ENCODE measurements around the gene DCDC1. TPM values are rescaled to one million over a fixed set of nuclear protein-coding genes. Genes with fewer than 3 reads are reported as not detected.

The DCDC1 gene
- total RNA-seq, 6 experiments from 2014 or later = not detected

DNA sequence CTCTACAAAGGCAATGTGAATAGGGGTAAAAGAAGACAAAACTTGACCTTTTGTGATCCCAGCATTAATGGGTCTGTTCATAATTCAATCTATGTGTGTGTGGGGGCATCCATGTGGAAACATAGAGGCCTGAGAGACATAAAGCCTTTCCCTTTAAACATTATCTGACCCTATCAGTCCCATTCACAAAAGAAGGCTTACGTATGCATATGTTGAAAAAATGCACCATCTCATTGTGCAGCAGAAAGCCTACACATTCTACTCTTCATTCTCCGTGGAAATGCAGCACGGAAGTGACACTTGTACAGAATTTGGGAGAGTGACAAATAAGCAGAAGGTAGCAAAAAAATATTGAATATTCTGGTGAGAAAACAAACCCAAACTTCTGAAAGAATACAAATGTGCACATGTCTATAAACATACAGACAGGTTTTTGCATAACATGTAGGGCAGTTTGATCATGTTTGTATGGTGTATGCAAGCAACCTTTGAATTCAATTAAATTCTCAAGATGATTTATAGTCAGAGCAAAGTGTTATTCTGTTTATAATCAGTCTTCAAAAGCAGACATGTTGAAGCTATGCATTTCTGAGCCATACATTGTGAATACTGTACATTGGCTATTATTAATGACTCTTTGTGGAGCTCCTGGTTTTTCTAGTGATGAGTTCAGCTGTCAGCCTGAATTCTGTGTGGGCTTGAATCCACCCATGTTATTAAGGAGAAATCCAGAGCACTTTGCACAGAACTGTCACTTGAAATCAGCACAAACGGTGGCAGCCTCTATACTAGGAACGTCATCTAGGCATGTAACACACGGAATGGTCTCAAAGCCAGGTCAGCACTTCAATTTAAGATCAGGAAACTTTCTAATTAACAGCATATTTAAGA, 236.8 kb downstream of the DCDC1 start:
- TF ChIP-seq, protein P1, sequence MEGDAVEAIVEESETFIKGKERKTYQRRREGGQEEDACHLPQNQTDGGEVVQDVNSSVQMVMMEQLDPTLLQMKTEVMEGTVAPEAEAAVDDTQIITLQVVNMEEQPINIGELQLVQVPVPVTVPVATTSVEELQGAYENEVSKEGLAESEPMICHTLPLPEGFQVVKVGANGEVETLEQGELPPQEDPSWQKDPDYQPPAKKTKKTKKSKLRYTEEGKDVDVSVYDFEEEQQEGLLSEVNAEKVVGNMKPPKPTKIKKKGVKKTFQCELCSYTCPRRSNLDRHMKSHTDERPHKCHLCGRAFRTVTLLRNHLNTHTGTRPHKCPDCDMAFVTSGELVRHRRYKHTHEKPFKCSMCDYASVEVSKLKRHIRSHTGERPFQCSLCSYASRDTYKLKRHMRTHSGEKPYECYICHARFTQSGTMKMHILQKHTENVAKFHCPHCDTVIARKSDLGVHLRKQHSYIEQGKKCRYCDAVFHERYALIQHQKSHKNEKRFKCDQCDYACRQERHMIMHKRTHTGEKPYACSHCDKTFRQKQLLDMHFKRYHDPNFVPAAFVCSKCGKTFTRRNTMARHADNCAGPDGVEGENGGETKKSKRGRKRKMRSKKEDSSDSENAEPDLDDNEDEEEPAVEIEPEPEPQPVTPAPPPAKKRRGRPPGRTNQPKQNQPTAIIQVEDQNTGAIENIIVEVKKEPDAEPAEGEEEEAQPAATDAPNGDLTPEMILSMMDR (IDR thresholded peaks at IDR 0.05) = no peak
- H3K27me3 Mint-ChIP-seq (ENCODE audit: insufficient read depth) = no peaks in the 10 kb centered on the region; the same call in none of the 2 replicates
- no peaks in the 10 kb centered on the region for H3K4me1 Mint-ChIP-seq (ENCODE audit: low read depth)
- no peak overlapping the region for H3K4me3 Mint-ChIP-seq
- DNase-seq = no peak
- H3K27ac Mint-ChIP-seq = no peak overlapping the region
- H3K9me3 Mint-ChIP-seq = peaks cover 19% of the 10 kb centered on the region
- H3K36me3 Mint-ChIP-seq (ENCODE audit: low read depth) = no peaks in the 10 kb centered on the region; the same call in 1 of the 2 replicates

GRCh38 chr11:31131760-31132159, 237.8 kb downstream of the DCDC1 start:
- H3K4me1 Mint-ChIP-seq (ENCODE audit: low read depth) = no peaks in the 10 kb centered on the region
- H3K4me3 Mint-ChIP-seq = no peak overlapping the region
- no peak overlapping the region for H3K27ac Mint-ChIP-seq
- peaks cover 19% of the 10 kb centered on the region for H3K9me3 Mint-ChIP-seq
- no peaks in the 10 kb centered on the region; the same call in 1 of the 2 replicates for H3K36me3 Mint-ChIP-seq (ENCODE audit: low read depth)
- H3K27me3 Mint-ChIP-seq (ENCODE audit: insufficient read depth) = no peaks in the 10 kb centered on the region; the same call in none of the 2 replicates
- TF ChIP-seq, protein P1 (IDR thresholded peaks at IDR 0.05) = no peak
- DNase-seq = no peak

- no peak overlapping the region for H3K27ac Mint-ChIP-seq
Observed at GRCh38 chr11:31127290-31127689, 242.2 kb downstream of the DCDC1 start.

DNA sequence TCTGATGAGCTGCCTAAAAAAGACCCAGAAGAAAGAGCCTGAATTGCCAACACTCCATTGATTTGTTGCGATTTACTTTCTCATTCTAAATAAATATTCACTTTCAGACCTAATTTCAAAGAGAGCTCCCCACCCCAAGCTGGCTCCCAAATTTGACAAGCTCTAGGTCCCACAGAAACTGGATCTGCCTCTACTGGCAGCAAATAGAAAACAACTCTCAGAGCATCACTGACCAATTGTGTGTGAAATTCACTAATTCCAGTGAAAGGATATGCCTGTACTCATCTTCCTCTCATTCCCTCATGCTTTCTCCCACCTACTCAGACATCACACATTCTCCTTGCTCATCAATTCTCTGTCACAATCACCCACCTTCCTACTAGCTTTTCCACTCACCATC, 249.1 kb downstream of the DCDC1 start:
- TF ChIP-seq, protein P1 (IDR thresholded peaks at IDR 0.05) = no peak
- no peaks in the 10 kb centered on the region; the same call in 1 of the 2 replicates for H3K27me3 Mint-ChIP-seq (ENCODE audit: insufficient read depth)
- no peak overlapping the region for H3K4me3 Mint-ChIP-seq
- DNase-seq = no peak
- H3K27ac Mint-ChIP-seq = no peak overlapping the region
- peaks cover 23% of the 10 kb centered on the region for H3K9me3 Mint-ChIP-seq
- H3K36me3 Mint-ChIP-seq (ENCODE audit: low read depth) = no peaks in the 10 kb centered on the region
- no peaks in the 10 kb centered on the region for H3K4me1 Mint-ChIP-seq (ENCODE audit: low read depth)

More at GRCh38 chr11:31127290-31127689, 242.2 kb downstream of the DCDC1 start:
- Mint-ChIP-seq H3K9me3 (peaks cover 17% of the 10 kb centered on the region), H3K4me1 (ENCODE audit: low read depth) (no peaks in the 10 kb centered on the region), H3K36me3 (ENCODE audit: low read depth) (no peaks in the 10 kb centered on the region), H3K4me3 (no peak overlapping the region), H3K27me3 (ENCODE audit: insufficient read depth) (no peaks in the 10 kb centered on the region; the same call in 1 of the 2 replicates)
- DNase-seq = no peak
- TF ChIP-seq, protein P1 (IDR thresholded peaks at IDR 0.05) = no peak

DNA sequence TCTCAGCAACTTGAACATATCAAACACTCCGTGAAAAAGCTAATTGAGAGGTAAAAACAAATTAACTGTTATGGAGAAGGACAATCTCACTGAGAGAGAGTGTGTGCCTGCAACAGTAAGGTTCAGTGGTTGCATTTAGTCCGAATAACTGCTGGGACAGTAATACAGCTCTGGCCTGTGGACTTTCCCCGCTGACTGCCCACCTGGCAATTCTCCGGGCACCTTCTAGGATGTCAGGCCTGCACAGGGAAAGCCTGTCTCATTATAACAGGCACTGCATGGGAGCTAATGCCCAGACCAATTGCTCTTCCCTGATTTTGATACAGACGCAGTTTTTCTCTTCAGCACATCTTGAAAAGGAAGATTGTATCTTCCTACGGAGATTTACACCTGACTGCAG, 251.0 kb downstream of the DCDC1 start:
- H3K27me3 Mint-ChIP-seq (ENCODE audit: insufficient read depth) = no peaks in the 10 kb centered on the region
- no peaks in the 10 kb centered on the region for H3K36me3 Mint-ChIP-seq (ENCODE audit: low read depth)
- no peaks in the 10 kb centered on the region for H3K4me1 Mint-ChIP-seq (ENCODE audit: low read depth)
- no peak overlapping the region for H3K4me3 Mint-ChIP-seq
- no peak for DNase-seq
- H3K27ac Mint-ChIP-seq = no peak overlapping the region
- TF ChIP-seq, protein P1 (IDR thresholded peaks at IDR 0.05) = no peak
- H3K9me3 Mint-ChIP-seq = peaks cover 17% of the 10 kb centered on the region
